ENCODE results near the gene PAX5.

Gene PAX5

GRCh38 chr9:36848946-36849345 is 185.1 kb downstream of the PAX5 start:
- no peak for DNase-seq

DNA sequence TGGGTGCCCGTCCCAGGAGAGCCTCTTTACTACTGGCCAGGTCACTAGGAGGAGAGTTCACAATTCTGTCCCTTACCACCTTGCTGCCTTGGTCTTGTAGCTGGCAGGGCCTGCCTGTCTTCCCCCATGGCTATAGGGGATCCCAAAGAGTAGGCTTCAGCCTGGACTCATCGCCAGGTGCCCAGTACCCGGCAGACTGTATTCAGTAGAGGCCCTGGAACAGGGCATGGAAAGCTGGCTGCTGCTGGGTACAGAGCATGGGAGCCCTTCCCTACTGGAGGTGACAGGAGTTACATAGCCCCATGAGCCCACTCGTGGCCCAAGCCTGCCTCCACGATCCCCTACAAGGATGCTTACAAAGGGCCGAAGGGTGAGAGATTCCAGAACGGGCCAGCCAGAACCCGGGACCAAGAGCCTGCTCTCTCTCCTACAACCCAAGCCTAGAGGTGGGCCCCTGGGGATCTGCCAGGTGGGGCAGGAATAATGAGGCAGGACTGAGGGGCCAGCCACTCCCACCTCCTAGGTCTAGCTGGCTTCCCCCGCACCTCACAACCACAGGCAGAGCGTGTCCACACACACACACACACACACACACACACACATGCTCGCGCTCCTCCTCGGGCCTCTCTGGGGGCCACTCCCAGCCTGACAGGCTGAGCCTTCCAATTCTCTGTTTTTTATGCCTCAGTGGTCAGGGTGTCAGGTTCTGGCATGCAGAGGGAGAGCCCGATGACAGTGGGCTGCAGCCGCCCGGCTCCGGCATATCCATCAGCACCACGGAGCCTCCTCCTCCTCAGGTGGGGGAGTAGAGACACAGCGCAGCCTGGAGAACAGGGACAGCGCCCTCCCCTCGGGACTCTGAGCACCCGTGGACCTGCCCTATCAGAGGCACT is 186.0 kb downstream of the PAX5 start:
- no peak for DNase-seq

- no peak for DNase-seq
These were observed 187.4 kb downstream of the PAX5 start for GRCh38 chr9:36846621-36847020.

GRCh38 chr9:36845844-36846243 is 188.2 kb downstream of the PAX5 start:
- no peak for DNase-seq

DNA sequence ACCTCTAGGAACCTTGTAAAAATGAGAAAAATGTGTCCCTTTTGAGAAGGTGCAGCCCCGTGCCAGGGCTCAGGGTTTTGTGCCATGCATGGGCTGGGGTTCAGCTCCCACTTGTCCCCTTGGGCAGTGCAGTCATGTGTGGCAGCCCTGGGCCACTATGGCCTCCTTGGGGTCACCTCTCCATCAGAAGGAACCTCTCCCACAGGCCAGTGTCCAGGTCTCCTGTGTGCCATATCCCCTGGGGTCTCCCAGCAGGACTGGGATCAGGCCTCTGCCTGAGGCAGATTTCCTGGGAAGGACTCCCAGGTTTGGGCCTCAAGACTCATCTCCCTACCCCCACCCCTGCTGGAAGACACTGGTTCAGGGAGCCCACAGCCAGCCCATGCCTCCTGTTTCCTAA is 189.1 kb downstream of the PAX5 start:
- no peak for DNase-seq

DNA sequence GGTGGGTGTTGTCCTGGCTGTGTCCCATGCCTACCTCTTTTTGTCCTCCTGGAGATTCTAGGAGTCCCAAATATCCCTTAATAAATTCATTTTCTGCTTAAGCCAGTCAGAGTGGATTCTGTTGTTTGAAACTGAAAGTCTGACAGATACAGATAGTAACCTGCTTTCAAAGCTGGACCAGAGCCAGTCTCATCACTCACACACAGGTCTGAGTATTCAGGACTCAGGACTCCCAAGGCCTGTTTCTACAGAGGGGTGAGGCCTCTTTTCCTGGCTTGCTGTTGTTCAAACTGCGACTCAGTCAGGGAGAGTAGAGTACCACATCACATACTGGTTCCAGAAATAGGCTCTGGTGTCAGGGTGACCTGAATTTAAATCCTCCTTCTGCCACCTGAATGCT is 190.1 kb downstream of the PAX5 start:
- DNase-seq, result no peak

- DNase-seq, result no peak
These were observed 191.2 kb downstream of the PAX5 start for GRCh38 chr9:36842560-36843530.

DNA sequence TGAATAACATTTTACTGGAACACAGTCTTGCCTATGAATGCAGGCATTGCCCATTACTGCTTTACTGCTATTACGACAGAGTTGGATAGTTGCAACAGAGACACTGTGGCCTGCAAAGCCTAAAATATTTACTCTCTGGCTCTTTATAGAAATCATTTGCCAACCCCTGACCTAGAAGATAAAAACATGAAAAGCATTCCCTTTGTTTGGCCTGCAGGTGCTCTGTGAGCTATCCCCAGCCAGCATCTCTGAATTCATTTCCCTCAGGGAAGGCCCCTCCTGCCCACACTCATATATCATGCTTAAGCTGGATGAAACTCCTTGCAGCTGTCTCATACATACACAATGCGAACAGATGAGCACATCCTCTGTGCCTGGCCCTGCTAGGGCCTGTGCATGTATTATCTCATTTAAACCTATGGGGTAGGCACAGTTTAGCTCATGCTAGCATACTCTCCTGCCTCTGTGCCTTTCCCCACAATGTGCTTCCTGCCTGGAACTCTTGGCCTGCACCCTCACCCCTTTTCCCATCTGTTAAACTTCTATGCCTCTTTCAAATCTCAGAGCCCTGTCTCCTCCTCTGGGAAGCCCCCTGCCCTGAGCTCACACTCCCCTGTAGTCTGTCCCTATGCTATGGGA is 193.1 kb downstream of the PAX5 start:
- DNase-seq, result no peak

DNA sequence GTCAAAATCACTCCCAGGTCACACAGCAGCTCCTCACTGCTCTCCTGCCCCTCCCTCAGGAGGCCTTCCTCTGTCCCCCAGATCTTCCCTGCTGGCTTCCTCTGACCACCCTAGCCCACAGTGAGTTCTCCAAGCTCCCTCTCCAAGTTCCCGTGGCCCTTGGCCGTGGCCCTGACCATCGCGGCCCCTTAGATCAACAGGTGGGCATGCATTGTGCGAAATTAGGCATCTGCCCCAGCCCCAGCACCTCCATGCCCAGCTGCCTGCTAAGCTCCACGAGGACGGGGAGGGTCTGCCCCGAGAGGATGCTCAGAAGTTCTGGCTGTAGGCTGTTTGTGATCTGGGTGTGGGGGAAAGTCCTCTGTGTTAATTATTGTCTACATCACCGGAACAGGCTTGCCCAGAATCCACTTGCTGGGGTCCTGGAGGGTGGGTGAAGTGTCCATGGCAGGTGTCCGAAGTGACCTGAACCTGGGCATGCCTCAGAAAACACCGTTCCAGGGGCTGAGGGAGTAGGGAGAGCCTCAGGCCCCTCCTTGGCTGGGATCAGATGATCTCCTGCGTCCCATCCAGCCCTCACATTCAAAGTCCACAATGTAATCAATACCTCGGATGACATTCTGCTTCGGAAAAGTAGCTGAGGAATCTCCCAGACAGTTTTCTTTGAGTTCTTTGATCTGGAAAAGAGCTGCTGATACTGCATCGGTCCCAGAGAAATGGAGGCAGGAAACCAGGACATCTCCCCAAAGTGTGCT is 194.8 kb downstream of the PAX5 start:
- no peak for DNase-seq

- DNase-seq, result no peak
These were observed 196.3 kb downstream of the PAX5 start for GRCh38 chr9:36837431-36838405.

GRCh38 chr9:36836486-36836885 is 197.6 kb downstream of the PAX5 start:
- DNase-seq, result no peak

GRCh38 chr9:36835271-36835996 is 198.6 kb downstream of the PAX5 start:
- no peak for DNase-seq

GRCh38 chr9:36834736-36835135 is 199.3 kb downstream of the PAX5 start:
- DNase-seq, result no peak

GRCh38 chr9:36833954-36834353 is 200.1 kb downstream of the PAX5 start:
- DNase-seq, result no peak

DNA sequence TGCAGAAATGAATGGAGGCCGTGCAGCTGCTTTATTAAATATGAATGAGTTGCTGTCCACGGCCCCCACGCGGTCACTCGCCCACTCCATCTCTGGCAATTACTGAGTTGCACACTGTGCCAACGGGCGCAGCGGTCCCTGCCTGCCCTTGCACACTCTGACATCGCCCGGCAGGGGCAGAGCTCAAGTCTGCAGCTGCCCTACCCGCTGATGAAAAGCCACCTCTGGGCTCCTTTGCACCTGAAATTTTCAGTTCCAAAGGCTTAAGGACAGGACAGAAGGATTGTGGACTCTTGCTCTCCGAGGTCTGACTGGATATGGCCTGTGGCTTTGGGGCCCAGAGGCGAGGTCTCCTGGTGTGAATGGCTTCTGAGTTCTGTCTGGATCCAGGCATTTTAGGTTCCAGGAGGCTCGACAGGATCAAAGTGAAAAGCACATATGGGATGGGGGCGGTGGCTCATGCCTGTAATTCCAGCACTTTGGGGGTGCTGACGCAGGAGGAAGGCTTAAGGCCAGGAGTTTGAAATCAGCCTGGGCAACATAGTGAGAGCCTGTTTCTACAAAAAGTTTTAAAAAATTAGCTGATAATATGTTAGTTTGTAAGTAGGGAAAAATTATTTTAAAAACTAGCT is 201.8 kb downstream of the PAX5 start:
- DNase-seq, result no peak

GRCh38 chr9:36831381-36832161 is 202.5 kb downstream of the PAX5 start:
- DNase-seq, result no peak

- no peak for DNase-seq
These were observed 205.5 kb downstream of the PAX5 start for GRCh38 chr9:36828611-36829013.

DNA sequence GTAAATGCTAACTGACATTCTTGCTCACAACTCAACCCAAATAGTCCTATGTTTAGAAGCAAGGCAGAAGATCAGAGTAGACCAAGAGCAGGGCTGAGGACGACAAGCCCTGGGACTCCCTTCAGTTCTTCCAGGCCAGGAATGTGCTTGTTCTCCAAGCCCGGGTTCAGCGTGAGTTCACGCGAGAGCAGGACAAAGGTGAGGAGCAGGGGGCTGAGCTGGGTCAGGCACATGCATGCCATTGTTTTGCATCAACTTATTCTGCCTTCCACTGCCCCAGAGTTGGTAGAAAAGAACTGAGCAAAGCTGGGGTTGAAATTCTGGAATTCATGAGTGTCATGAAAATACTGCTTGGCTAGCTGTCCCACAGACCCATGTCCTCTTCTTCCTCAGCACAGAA is 206.5 kb downstream of the PAX5 start:
- no peak for DNase-seq

GRCh38 chr9:36826581-36826980 is 207.5 kb downstream of the PAX5 start:
- no peak for DNase-seq
